ENCODE measurements around the gene SOX18. TPM values are rescaled to one million over a fixed set of nuclear protein-coding genes. Genes with fewer than 3 reads are reported as not detected.
A peak's percentile ranks its signal among the peaks of the same experiment; 100 is the strongest.

The SOX18 gene
- total RNA-seq, 1 donor = not detected

DNA sequence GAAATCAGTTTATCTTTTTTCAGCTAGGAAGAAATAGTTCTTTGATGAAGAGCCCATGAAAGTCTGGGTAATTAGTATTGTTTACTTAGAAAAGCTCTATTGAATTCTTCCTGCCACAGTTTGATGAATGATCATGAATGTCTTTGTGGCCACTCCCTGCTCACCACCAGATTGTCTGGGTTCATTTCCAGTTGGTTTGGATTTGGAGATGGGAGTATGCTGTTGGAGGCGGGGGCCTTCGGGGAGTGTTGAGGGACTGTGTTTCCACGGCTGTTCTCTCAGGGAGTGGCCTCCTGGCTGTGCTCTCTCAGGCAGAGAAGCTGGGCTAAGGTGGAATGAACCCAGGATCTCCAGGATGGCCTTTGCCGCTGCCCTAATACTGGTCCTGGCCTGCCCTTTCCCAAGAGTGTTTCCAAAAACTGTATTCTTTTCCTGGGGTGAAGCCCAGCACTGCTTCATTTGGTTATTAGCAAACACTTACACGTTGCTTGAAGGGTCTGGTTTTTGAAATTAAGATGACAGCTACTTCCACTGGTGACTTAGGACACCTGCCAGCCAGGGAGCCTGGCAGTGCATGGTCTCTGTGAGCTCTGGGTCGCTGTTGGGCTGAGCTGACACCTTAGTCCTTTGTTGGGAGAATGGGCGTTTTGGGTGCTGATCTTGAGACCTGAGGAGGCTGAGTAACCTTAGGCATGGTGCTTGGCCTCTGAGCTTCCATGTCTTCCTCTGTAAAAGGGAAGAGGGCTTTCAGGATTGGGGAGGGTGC is 45.3 kb downstream of the SOX18 start:
- DNase-seq (ENCODE audit: low read depth) = peak; percentile 38
- TF ChIP-seq, protein P1, sequence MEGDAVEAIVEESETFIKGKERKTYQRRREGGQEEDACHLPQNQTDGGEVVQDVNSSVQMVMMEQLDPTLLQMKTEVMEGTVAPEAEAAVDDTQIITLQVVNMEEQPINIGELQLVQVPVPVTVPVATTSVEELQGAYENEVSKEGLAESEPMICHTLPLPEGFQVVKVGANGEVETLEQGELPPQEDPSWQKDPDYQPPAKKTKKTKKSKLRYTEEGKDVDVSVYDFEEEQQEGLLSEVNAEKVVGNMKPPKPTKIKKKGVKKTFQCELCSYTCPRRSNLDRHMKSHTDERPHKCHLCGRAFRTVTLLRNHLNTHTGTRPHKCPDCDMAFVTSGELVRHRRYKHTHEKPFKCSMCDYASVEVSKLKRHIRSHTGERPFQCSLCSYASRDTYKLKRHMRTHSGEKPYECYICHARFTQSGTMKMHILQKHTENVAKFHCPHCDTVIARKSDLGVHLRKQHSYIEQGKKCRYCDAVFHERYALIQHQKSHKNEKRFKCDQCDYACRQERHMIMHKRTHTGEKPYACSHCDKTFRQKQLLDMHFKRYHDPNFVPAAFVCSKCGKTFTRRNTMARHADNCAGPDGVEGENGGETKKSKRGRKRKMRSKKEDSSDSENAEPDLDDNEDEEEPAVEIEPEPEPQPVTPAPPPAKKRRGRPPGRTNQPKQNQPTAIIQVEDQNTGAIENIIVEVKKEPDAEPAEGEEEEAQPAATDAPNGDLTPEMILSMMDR (IDR thresholded peaks at IDR 0.05; ENCODE audit: insufficient read depth, low read depth, low read length) = no peak
- H3K4me3 ChIP-seq (ENCODE audit: low read depth, low read length) = no peak overlapping the region

DNA sequence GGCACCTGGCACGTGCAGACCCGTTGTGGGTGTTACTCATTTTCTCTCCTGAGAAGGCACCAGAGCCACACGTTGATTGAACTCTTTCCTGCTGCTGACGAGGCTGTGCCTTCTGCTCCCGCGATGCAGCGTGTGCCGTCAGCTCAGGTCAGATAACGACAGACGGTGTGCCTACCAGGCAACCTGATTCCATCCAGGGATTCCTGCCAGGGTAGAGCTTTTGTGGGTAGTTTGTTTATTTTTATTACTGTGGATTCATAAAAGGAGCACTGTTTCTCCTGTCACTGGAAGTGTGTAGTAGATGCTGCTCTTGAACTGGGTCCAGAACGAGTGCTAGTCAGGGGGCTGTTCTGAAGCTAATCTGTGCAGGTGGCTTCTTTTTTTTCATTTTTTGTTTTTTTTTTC is 47.8 kb downstream of the SOX18 start:
- H3K4me3 ChIP-seq (ENCODE audit: low read depth, low read length) = no peak overlapping the region
- no peak for DNase-seq (ENCODE audit: low read depth)
- TF ChIP-seq, protein P1 (IDR thresholded peaks at IDR 0.05; ENCODE audit: insufficient read depth, low read depth, low read length) = no peak

DNA sequence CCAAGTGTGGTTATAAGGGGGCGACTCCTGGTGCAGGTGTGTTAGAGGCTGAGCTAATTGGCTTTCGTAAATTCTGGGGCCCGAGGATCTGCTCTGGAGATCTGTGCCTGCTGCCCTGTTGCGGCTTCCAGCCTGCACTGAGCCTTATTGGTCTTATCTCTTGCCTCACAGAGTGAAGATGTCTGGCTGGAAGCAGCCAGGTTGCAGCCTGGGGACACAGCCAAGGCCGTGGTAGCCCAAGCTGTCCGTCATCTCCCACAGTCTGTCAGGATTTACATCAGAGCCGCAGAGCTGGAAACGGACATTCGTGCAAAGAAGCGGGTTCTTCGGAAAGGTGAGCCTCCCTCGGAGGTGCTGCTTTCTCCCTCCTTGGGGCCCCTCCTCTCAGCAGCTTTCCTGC is 48.5 kb downstream of the SOX18 start:
- no peak for DNase-seq (ENCODE audit: low read depth)
- TF ChIP-seq, protein P1 (IDR thresholded peaks at IDR 0.05; ENCODE audit: insufficient read depth, low read depth, low read length) = no peak
- H3K4me3 ChIP-seq (ENCODE audit: low read depth, low read length) = no peak overlapping the region

Small RNA genes within 50 kb of the gene (small RNA-seq; reads per million reads assigned to genes)
- not detected for gene AL355803.1
- gene MIR6813 = not detected

Other genes with a start within 250 kb of the SOX18 start
- 13.8 and 21.3 TPM in 2 replicates for gene ZBTB46, start 218.4 kb downstream of the SOX18 start, total RNA-seq
- not detected in 2 replicates for gene ABHD16B, start 188.1 kb downstream of the SOX18 start, total RNA-seq
- gene TPD52L2, start 184.4 kb downstream of the SOX18 start, total RNA-seq = 103 and 115 TPM in 2 replicates
- gene DNAJC5, start 154.5 kb downstream of the SOX18 start, total RNA-seq = 51.2 and 61.7 TPM in 2 replicates
- 20.9 and 25.0 TPM in 2 replicates for gene UCKL1, start 93.2 kb downstream of the SOX18 start, total RNA-seq
- gene ZNF512B, start 79.7 kb downstream of the SOX18 start, total RNA-seq = 13.8 and 15.8 TPM in 2 replicates
- 0.64 and 1.3 TPM in 2 replicates for gene SAMD10, start 70.0 kb downstream of the SOX18 start, total RNA-seq
- 52.7 and 53.8 TPM in 2 replicates for gene PRPF6, start 68.5 kb downstream of the SOX18 start, total RNA-seq
- gene C20orf204, start 13.5 kb downstream of the SOX18 start, total RNA-seq = 0.43 and 0.97 TPM in 2 replicates
- 20.7 and 24.2 TPM in 2 replicates for gene TCEA2, start 13.6 kb upstream of the SOX18 start, total RNA-seq
- 13.0 and 13.2 TPM in 2 replicates for gene RGS19, start 29.9 kb upstream of the SOX18 start, total RNA-seq
- 1.6 and 1.7 TPM in 2 replicates for gene OPRL1, start 30.4 kb upstream of the SOX18 start, total RNA-seq
- gene LKAAEAR1, start 34.8 kb upstream of the SOX18 start, total RNA-seq = under 0.01 TPM in 1 of 2 replicates, not detected in the other
- not detected in 2 replicates for gene NPBWR2, start 57.9 kb upstream of the SOX18 start, total RNA-seq
- gene MYT1, start 114.8 kb upstream of the SOX18 start, total RNA-seq = not detected in 2 replicates
- 40.3 and 54.0 TPM in 2 replicates for gene PCMTD2, start 206.1 kb upstream of the SOX18 start, total RNA-seq

All from fibroblast of villous mesenchyme (primary cell).